HG03575 (cell line): ENCODE data around the gene ASTL.

Experiments
- ATAC-seq: cut with Tn5 transposase; IDR thresholded peaks from one replicate; pipeline ENCODE4 v1.9.1; 2021; ENCODE audit not compliant: unreplicated experiment, insufficient number of reproducible peaks, low FRiP score; ENCODE audit errors: extremely low read depth

ASTL gene

DNA sequence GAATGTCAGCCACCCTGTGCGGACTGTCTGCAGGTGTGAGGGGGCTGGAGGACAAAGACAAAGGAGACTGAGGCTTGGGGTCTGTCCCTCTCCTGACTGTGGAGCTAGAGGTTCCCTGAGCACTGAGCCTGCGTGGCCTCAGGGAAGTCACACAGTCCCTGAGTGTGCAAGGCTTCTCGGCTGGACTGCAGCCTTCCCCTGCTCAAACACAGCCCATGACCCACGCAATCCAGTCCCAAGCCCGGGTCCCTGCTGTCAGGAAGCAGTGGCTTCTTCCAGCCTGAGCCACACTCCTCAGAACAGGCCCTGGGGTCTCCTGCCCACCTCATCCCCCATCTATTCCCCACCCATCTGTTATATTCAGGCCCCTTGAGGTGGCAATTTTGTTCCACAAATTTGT lies 2.7 kb downstream of the ASTL start:
- no peak for ATAC-seq

GRCh38 chr2:96135171-96135570 lies 3.1 kb downstream of the ASTL start:
- no peak for ATAC-seq

GRCh38 chr2:96134421-96134820 lies 3.9 kb downstream of the ASTL start:
- ATAC-seq, result no peak

- ATAC-seq, result no peak
Observed at GRCh38 chr2:96131813-96132745, 6.2 kb downstream of the ASTL start.

DNA sequence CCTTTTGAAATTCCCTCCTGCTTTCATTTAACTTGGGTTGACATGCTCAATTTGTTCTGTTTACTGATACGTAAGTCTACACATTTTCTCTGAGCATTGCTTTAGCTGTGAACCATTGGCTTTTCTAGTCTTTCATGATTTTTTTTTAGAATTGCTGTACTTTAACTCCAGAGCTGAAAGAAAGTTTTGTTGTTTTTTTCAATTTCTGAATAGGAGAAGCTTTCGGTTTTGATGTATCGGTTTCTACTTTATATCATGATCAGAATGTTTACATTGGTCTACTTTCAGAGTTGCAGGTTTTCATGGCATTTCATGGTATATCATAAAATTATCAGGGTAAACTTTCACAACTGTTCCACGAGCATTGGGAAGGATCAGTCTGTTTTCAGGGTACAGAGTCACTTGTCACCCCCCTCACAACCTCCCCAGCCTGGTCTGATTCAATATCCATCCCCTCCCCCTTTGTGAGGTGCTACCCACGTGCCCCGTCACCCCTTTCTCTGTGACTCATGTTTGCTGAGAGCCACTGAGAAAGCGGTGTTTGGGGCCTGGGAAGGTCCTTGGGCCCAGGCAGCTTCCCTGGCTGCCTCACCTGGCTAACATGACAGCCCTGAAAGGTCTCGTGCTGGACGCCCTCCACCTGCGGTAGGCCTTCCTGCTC lies 7.0 kb downstream of the ASTL start:
- no peak for ATAC-seq

- no peak for ATAC-seq
Observed at GRCh38 chr2:96130483-96130882, 7.8 kb downstream of the ASTL start.

DNA sequence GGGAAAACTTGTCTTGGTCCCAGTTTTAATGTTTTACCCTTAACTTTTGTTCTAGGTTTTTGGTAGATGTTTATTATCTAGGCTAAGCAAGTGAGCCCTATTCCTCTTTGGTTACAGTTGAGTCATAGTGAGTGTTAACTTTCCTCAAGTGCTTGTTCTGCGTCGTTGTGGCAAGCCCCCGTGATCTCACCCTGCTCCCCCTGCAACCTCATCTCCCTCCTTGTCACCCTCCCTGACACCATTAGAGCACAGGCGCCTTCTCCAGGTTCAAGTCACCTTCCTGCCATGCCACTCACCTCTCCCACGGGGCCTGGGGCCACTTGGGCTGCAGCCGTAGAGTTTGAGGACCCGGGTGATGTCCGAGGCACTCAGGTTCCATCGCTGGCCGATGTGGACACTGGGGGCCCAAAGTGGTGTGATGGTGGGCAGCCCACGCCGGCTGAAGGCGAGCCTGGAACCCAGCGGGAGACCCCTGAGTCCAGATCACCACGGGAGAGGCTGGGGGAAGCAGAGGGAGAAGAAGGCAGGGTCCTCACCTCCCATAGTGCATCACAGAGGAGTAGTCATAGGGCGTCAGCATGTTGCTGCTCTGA lies 8.7 kb downstream of the ASTL start:
- ATAC-seq, result no peak

DNA sequence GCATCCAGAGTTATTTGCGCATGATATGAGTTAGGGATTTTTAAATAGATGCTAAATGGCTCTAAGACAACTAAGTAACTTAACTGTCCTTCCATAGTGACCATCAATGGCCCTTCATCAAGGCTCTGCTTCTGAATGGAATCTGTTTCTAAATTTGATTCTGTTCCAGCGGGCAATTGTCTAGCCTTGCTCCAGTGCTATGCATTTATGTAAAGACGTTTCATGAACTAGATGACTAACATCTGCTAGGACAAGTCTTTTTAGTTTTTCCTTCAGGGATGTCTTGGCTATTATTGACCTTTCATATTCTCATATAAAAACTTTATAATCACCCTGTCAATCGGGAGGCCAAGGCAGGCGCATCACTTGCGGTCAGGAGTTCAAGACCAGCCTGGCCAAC lies 9.8 kb downstream of the ASTL start:
- no peak for ATAC-seq

- no peak for ATAC-seq
Observed at GRCh38 chr2:96124406-96125265, 13.7 kb downstream of the ASTL start.

DNA sequence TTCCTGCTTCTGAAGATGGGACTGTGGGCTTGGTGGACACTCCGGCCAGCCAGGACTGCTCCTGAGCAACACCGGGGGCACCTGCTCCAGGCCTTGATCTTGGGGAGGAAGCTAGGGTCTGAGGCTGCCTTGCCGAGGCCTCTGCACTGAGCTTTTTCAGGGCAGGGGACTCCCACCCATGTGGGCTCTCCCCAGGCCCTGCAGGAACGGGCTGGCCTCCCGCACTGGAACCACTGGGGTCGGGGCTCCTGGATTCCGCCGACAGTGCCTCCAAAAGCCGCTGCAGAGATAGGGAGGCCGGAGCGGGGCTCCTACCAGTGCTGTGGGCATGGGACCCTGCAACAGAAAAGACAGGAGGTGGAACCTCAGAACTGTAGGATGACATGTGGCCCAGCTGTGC lies 14.4 kb downstream of the ASTL start:
- ATAC-seq, result no peak

- no peak for ATAC-seq
Observed at GRCh38 chr2:96123290-96123689, 15.0 kb downstream of the ASTL start.

DNA sequence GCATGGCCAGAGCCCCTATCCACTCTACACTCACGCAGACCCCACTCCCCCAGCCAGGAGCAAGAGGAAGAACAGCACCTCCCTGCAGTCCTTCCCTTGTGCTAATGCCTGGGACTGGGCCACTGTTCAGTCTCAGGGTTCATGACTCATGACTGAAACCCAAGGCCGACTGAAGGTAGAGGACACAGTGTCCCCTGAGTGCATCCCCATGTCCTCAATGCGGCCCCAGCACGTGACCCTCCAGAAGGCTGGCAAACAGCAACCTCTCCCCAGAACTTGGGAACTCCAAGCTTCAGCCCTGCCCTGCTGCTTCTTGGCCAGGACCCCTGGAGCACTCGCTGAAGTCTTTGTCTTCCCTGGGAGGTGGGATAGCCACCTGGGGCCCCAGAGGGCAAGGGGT lies 15.9 kb downstream of the ASTL start:
- no peak for ATAC-seq

DNA sequence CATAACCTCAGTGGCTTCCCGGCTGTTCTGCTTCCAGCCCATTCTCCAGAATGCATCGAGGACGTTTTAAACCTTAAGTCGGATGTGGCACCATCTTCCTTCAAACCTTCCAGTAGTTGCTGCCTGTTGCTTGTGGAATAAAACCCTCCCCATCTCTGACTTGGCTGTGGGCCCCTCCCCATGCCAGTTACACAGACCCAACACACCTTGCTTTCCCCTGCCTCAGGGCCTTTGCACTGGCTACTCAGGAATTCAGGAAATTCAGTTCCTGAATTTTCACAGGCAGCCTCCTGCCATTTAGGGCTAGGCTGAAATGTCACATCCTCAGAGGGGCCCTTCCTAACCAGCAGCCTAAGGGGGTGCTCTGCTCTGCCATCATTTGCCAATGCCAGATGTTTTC lies 16.9 kb downstream of the ASTL start:
- ATAC-seq, result no peak

- no peak for ATAC-seq
Observed at GRCh38 chr2:96120991-96121390, 17.3 kb downstream of the ASTL start.

DNA sequence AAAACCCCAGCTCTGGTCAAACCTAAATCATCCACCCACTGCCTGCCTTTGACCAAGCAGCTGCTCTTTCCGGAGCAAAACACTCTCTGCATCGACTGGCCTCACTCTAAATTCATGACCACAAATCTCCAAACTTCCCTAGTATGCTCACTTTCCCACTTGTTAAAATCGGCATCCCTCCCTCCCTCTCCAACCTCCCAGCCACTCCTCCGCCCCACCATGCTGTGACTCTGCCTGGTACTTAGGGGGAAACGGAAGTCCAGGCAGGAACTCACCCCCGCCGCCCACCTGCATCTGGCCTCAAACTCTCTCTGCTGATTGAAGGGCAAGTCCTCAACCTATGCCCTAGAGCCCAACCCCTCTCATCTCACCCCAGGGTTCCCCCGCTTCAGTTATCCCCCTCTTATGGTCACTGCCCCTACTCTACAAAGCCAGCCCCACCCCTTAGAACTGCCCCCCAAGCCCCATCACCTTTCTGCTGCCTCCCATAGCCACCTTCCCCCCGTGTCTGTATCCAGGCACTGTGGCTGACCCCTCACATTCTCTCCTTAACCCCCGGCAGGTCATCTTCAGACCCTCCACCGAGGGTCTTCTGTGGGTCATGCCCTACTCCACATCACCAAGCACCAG lies 18.1 kb downstream of the ASTL start:
- no peak for ATAC-seq

GRCh38 chr2:96119389-96119751 lies 18.9 kb downstream of the ASTL start:
- ATAC-seq, result no peak

DNA sequence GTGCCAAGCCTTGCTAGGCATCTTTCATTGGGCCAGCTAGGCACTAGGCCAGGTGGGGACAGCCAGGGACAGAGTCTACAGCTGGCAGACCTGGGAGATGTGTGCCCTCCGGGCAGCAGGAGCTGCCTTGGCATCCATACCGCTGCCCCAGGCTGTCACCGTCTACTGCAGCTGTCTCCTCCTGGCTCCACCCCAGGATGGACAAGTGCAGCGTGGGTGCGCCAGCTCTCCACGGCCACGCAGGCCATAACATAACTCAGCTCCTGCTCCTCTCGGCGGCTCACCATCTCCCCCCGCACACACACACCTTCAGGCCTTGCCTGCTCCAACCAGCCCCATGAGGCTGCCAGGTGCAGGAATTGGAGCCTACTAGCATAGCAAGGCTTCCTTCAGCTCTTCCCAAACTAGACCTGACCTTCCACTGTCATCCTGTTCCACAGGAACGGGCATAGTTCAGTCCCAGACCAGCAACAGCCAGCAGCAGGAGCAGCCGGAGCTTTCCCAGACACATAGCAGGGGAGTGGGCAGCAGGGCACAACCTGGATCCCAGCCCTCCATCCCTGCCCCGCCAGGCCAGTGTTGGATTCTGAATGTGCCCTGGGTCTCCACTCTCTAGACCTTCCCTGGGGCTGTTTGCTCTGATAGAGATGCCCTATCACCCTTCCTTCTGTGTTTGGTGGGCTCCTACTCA lies 19.5 kb downstream of the ASTL start:
- ATAC-seq, result no peak
